Erythroblast (primary cell): ENCODE results near the gene TBC1D2.

Experiments used
- GATA1 ChIP-seq: IDR thresholded peaks from 2 replicates; pipeline ENCODE4 v1.6.1; 2011; ENCODE audit warnings: low read depth, mild to moderate bottlenecking, control low read depth, low read length, moderate library complexity
- POLR2A ChIP-seq: IDR thresholded peaks from 2 replicates; pipeline ENCODE4 v1.6.1; 2011; ENCODE audit warnings: mild to moderate bottlenecking, low read length

- no peak for TF ChIP-seq POLR2A
- no peak for TF ChIP-seq GATA1
Observed at GRCh38 chr9:98298476-98298875, 43.0 kb upstream of the TBC1D2 start.
